ENCODE measurements around the gene TERT. TPM values are rescaled to one million over a fixed set of nuclear protein-coding genes. Genes with fewer than 3 reads are reported as not detected.

Gene TERT
- total RNA-seq, 1 experiment from 2014 or later, result 0.80 TPM

DNA sequence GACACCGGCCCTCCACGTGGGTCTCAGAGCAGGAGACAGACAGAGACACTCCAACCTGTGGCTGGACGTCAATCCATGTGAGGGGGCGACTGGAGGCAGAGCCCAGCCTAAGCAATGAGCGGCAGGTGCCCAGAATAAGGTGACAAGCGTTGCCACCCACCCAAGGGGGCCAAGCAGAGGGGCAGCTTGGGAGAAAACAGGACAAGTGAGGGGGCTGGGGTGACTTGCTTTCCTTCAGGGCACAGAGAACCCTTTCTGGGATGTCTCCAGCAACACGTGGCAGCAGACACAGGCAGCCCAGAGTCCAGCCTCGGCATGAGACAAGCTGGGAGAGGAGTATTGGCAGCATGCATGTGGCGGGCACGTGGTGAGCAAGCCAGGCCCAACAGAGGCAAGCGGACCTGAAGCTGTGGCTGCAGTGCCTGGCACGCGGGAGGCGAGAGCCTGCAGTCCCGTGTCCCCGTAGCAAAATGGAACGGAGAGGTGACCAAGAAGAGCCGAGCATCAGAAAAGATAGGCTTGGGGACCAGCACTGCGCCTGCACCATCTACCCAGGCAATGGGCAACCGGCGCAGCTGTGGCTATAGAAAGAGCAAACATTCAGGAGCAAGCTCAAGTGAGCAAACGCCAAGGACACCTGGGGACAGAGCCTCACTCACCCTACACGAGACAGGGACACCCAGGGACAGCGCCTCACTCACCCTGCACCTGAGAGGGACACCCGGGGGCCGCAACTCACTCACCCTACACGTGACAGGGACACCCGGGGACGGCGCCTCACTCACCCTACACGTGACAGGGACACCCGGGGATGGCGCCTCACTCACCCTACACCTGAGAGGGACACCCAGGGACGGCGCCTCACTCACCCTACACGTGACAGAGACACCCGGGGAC lies 6.2 kb downstream of the TERT start:
- BruUV-seq (replicated peaks), result no TSS peak
- Histone ChIP-seq H3K36me3 (ENCODE audit: low read depth, low read length) (no peaks in the 10 kb centered on the region), H3K9me2 (replicated peaks; ENCODE audit: low read length) (no peaks in the 10 kb centered on the region), H3K4me2 (ENCODE audit: low read length) (no peak overlapping the region), H4K20me1 (ENCODE audit: low read length) (no peaks in the 10 kb centered on the region), H3K4me1 (ENCODE audit: insufficient read depth, low read length) (no peaks in the 10 kb centered on the region), H3K27ac (ENCODE audit: low read length) (no peak overlapping the region), H3K79me2 (ENCODE audit: low read length) (no peaks in the 10 kb centered on the region), H3K9ac (ENCODE audit: low read length) (no peak overlapping the region), H2AFZ (ENCODE audit: low read length) (no peak overlapping the region), H3F3A (ENCODE audit: low read length, unreplicated experiment) (no peaks in the 10 kb centered on the region), H3K4me3 (ENCODE audit: low read length) (no peak overlapping the region), H3K9me3 (ENCODE audit: low read length) (no peaks in the 10 kb centered on the region), H3K27me3 (ENCODE audit: low read length) (no peaks in the 10 kb centered on the region)
- TF ChIP-seq EZH2 (IDR thresholded peaks at IDR 0.05; ENCODE audit: low read length, unreplicated experiment) (no peak), EZH2phosphoT487 (IDR thresholded peaks at IDR 0.05; ENCODE audit: borderline replicate concordance, low read length) (no peak)
- TF ChIP-seq, protein P1, sequence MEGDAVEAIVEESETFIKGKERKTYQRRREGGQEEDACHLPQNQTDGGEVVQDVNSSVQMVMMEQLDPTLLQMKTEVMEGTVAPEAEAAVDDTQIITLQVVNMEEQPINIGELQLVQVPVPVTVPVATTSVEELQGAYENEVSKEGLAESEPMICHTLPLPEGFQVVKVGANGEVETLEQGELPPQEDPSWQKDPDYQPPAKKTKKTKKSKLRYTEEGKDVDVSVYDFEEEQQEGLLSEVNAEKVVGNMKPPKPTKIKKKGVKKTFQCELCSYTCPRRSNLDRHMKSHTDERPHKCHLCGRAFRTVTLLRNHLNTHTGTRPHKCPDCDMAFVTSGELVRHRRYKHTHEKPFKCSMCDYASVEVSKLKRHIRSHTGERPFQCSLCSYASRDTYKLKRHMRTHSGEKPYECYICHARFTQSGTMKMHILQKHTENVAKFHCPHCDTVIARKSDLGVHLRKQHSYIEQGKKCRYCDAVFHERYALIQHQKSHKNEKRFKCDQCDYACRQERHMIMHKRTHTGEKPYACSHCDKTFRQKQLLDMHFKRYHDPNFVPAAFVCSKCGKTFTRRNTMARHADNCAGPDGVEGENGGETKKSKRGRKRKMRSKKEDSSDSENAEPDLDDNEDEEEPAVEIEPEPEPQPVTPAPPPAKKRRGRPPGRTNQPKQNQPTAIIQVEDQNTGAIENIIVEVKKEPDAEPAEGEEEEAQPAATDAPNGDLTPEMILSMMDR (conservative IDR thresholded peaks at IDR 0.05; ENCODE audit: low read depth, low read length), result no peak
- ATAC-seq, result no peak
- POLR2A ChIA-PET (ENCODE audit: unreplicated experiment), result no interaction called here
- no peak for DNase-seq
- intact Hi-C loops (cut with micrococcal nuclease), result no loop called here
- CTCF ChIA-PET, result no interaction called here

DNA sequence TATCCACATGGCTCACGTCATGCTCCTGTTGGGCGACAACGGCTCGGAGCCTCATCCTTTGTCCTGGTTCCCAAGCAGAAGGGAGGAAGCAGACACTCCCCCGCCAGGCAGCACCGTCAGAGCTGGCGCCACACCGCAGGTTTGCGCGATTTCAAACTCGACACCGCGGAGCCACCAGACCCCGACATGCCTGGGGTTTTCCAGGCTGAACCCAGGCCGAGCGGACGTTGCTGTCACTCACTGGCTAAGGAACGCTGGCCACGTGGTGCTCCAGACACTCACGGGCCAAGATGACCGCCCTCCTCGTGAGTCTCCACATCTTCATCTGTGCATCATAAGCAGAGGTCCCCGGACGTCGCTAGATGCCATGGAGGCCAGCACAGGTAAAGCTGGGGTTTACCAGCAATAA lies 9.0 kb downstream of the TERT start:
- no peak overlapping the region for H3K27ac ChIP-seq (ENCODE audit: low read length)

More for the DNA sequence above, 9.0 kb downstream of the TERT start:
- DNase-seq (no peak), ATAC-seq (no peak)
- Histone ChIP-seq H3F3A (ENCODE audit: low read length, unreplicated experiment) (no peaks in the 10 kb centered on the region), H3K4me2 (ENCODE audit: low read length) (no peak overlapping the region), H3K4me1 (ENCODE audit: insufficient read depth, low read length) (no peaks in the 10 kb centered on the region), H3K9ac (ENCODE audit: low read length) (no peak overlapping the region), H3K27me3 (ENCODE audit: low read length) (no peaks in the 10 kb centered on the region), H3K9me3 (ENCODE audit: low read length) (no peaks in the 10 kb centered on the region), H2AFZ (ENCODE audit: low read length) (no peak overlapping the region), H4K20me1 (ENCODE audit: low read length) (no peaks in the 10 kb centered on the region), H3K79me2 (ENCODE audit: low read length) (no peaks in the 10 kb centered on the region), H3K9me2 (replicated peaks; ENCODE audit: low read length) (no peaks in the 10 kb centered on the region), H3K36me3 (ENCODE audit: low read depth, low read length) (no peaks in the 10 kb centered on the region), H3K4me3 (ENCODE audit: low read length) (no peak overlapping the region)
- ChIA-PET POLR2A (ENCODE audit: unreplicated experiment) (no interaction called here), CTCF (no interaction called here)
- TF ChIP-seq, protein P1 (conservative IDR thresholded peaks at IDR 0.05; ENCODE audit: low read depth, low read length), result no peak
- TF ChIP-seq EZH2 (IDR thresholded peaks at IDR 0.05; ENCODE audit: low read length, unreplicated experiment) (no peak), EZH2phosphoT487 (IDR thresholded peaks at IDR 0.05; ENCODE audit: borderline replicate concordance, low read length) (no peak)
- BruUV-seq (replicated peaks), result no TSS peak
- intact Hi-C loops (cut with micrococcal nuclease), result no loop called here

All from PC-3 (cell line).